Prostate gland (tissue), 2 donors: ENCODE results near the gene TMEM256. TPM values are rescaled to one million over a fixed set of nuclear protein-coding genes. Genes with fewer than 3 reads are reported as not detected.

Experiments
- DNase-seq: peaks from one replicate; pipeline ENCODE4 v3.0.0-alpha.2; 2019; ENCODE audit warnings: low spot score
- H3K27ac ChIP-seq, 2 donors: fragments of 200-600 bp; sonication (generic); 2 replicates each; pipeline ENCODE4 v1.5.1; 2017 to 2019
- H3K27me3 ChIP-seq: fragments of 200-600 bp; sonication (generic); replicated peaks from 2 replicates; pipeline ENCODE4 v1.5.1; 2019; ENCODE audit not compliant: insufficient read depth
- H3K36me3 ChIP-seq, 2 donors: fragments of 200-600 bp; sonication (generic); 1 replicate in 1 of 2; 2 replicates in 1 of 2; pipeline versions ENCODE4 v1.5.1 to v1.8.1; 2017 to 2019
- H3K4me1 ChIP-seq: fragments of 200-600 bp; sonication (generic); replicated peaks from 2 replicates; pipeline ENCODE4 v1.5.1; 2019
- H3K4me3 ChIP-seq, 2 donors: fragments of 200-600 bp; sonication (generic); 2 replicates each; pipeline ENCODE4 v1.5.1; 2017 to 2019
- H3K9me3 ChIP-seq: fragments of 200-600 bp; sonication (generic); 2 replicates; pipeline ENCODE4 v1.5.1; 2017
- CTCF ChIP-seq, 4 experiments: fragments of 200-600 bp in 2 of 4; fragments of 450-650 bp in 2 of 4; sonication (generic) in 2 of 4; IDR thresholded peaks; 1 replicate in 3 of 4; 2 replicates in 1 of 4; pipeline ENCODE4 v1.5.1; 2016 to 2019; ENCODE audit warnings: antibody characterized with exemption in 4 of 4, mild to moderate bottlenecking in 2 of 4, moderate library complexity in 2 of 4
- POLR2A ChIP-seq: fragments of 450-650 bp; IDR thresholded peaks from one replicate; pipeline ENCODE4 v1.6.1; 2016; ENCODE audit warnings: antibody characterized with exemption, mild to moderate bottlenecking
- POLR2AphosphoS5 ChIP-seq: sonication (generic); formaldehyde crosslinking; IDR thresholded peaks from one replicate; pipeline ENCODE4 v1.6.1; 2017; ENCODE audit warnings: antibody characterized with exemption
- WGBS: methylation state at CpG from one replicate; pipeline ENCODE4 v1.1.5; 2018; 5-methylcytosine and 5-hydroxymethylcytosine counted together
- intact Hi-C: fragments of 100-400 bp; cut with DNase I; formaldehyde crosslinking; loops from one replicate; pipeline ENCODE4 v1.14.2; 2022
- total RNA-seq, 2 donors: library from RNA; depleted of rRNA; stranded (reverse); fragments of >200 nt; gene quantifications; one replicate each; pipeline ENCODE4 v1.1.0, GENCODE V29; 2016

Gene TMEM256
- total RNA-seq, 2 donors from 2014 or later = 63.0 to 192 TPM

DNA sequence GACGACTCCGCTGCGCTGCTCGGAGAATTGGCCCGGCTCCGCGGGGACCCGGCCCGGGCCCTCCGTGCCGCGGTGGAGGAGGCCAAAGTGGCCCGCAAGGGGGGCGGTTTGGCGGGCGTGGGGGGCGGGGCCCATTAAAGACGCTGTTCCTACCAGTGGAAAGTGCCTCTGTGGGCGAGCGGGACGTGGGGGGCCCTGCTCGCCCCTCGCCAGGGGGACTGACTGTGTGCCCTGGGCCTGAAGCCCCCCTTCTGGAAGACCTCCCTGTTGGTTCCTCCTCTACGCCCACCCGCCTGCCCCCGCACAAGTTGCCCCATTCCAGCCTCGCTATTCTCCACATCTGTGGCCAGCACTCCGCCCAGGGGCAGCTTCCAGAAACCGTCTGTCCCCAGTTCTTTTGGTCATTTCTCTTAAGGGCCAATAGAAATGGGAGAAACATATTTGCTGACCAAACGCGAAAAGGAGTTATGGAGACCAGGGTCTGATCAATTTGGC lies 33.5 kb upstream of the TMEM256 start:
- WGBS = 25% methylated on average over 22 of the region's 31 CpGs
- intact Hi-C loops = loop anchor here (5.0 kb wide), 2 partner anchors 40 to 125 kb away; partner anchors contain the start of genes SENP3 and ZBTB4
- Histone ChIP-seq H3K27ac (peak overlapping the region; percentile 81 to 82), H3K27me3 (no peaks in the 10 kb centered on the region), H3K9me3 (no peaks in the 10 kb centered on the region), H3K4me1 (peaks cover 15% of the 10 kb centered on the region), H3K4me3 (peak overlapping the region; percentile 26 to 40), H3K36me3 (no peaks in the 10 kb centered on the region)
- no peak for DNase-seq
- TF ChIP-seq POLR2AphosphoS5 = no peak
- no peak for TF ChIP-seq CTCF (IDR thresholded peaks at IDR 0.05)

- 10% methylated on average over 89 of the region's 92 CpGs for WGBS
- TF ChIP-seq CTCF (IDR thresholded peaks at IDR 0.05) (peak; percentile 88 to 98 (median 94)), POLR2A (peak; percentile 40), POLR2AphosphoS5 (peak; percentile 48)
- intact Hi-C loops = loop anchor here (1.0 to 5.0 kb wide), 3 partner anchors 41 to 126 kb away; partner anchors contain the start of genes SENP3 and ZBTB4
- Histone ChIP-seq H3K36me3 (no peaks in the 10 kb centered on the region), H3K27me3 (no peaks in the 10 kb centered on the region), H3K9me3 (no peaks in the 10 kb centered on the region), H3K4me1 (peaks cover 15% of the 10 kb centered on the region), H3K4me3 (peak overlapping the region; percentile 26 to 40), H3K27ac (peak overlapping the region; percentile 81 to 82)
- peak; percentile 79 for DNase-seq
These were observed 32.9 kb upstream of the TMEM256 start for GRCh38 chr17:7436556-7437368.

GRCh38 chr17:7435676-7436555 lies 32.0 kb upstream of the TMEM256 start:
- Histone ChIP-seq H3K4me3 (peak overlapping the region; percentile 26 to 40), H3K27ac (peak overlapping the region; percentile 81 to 82), H3K27me3 (no peaks in the 10 kb centered on the region), H3K4me1 (peaks cover 15% of the 10 kb centered on the region), H3K9me3 (no peaks in the 10 kb centered on the region), H3K36me3 (no peaks in the 10 kb centered on the region)
- 7% methylated on average over 49 of the region's 49 CpGs for WGBS
- TF ChIP-seq POLR2A (peak; percentile 13), CTCF (IDR thresholded peaks at IDR 0.05) (peak in 1 of 4 experiments; percentile 41), POLR2AphosphoS5 (no peak)
- intact Hi-C loops = loop anchor here (1.0 to 5.0 kb wide), 3 partner anchors 41 to 126 kb away; partner anchors contain the start of genes SENP3 and ZBTB4
- DNase-seq = peak; percentile 25

GRCh38 chr17:7432296-7432695 lies 28.4 kb upstream of the TMEM256 start:
- no peak overlapping the region for H3K27ac ChIP-seq
- H3K27me3 ChIP-seq = no peaks in the 10 kb centered on the region
- intact Hi-C loops = no loop called here
- peaks cover 6% of the 10 kb centered on the region for H3K4me1 ChIP-seq
- H3K36me3 ChIP-seq = no peaks in the 10 kb centered on the region
- no peak for DNase-seq
- WGBS = 94% methylated on average over 11 of the region's 11 CpGs
- H3K4me3 ChIP-seq = no peak overlapping the region
- TF ChIP-seq POLR2AphosphoS5 (no peak), POLR2A (no peak), CTCF (IDR thresholded peaks at IDR 0.05) (no peak)
- no peaks in the 10 kb centered on the region for H3K9me3 ChIP-seq
